ENCODE data around the gene SOAT2. TPM values are rescaled to one million over a fixed set of nuclear protein-coding genes. Genes with fewer than 3 reads are reported as not detected.
"Not testable (repeated sequence)": the region's sequence is repeated elsewhere in the genome, so short reads cannot be mapped to it uniquely, and the experiment has no call there.

Gene SOAT2
- total and polyA plus RNA-seq, 4 experiments from 2014 or later: 0.20 to 0.85 (median 0.34) TPM

GRCh38 chr12:53105712-53106439, 2.6 kb downstream of the SOAT2 start:
- CTCF ChIA-PET (ENCODE audit: partially characterized antibody): interaction anchor here (1.7 kb wide), 1 partner anchor 40 kb away, joined by 9 read pairs; no protein-coding TSS in a partner anchor
- H3K4me3 ChIP-seq (ENCODE audit: low read length in 2 of 2): no peak overlapping the region
- peaks cover 19 to 43% (median 29%) of the 10 kb centered on the region in 4 donors for H3K4me1 Mint-ChIP-seq
- H3K36me3 ChIP-seq (ENCODE audit: insufficient read depth, low read length): no peaks in the 10 kb centered on the region
- POLR2A ChIA-PET (ENCODE audit: partially characterized antibody): interaction anchor here (1.6 kb wide), 1 partner anchor 27 kb away, joined by 4 read pairs; the partner anchor contains the start of gene SPRYD3
- no peaks in the 10 kb centered on the region for H3K27me3 ChIP-seq (ENCODE audit: insufficient read depth, low read length)
- H3K9me3 ChIP-seq (ENCODE audit: control insufficient read depth in 1 of 2, low read length in 2 of 2): no peaks in the 10 kb centered on the region
- H3K27ac Mint-ChIP-seq: peak overlapping the region in 3 of 7 donors; percentile 18 to 81 (median 78)
- no peak overlapping the region for H3K27ac ChIP-seq (ENCODE audit: low read depth, low read length)
- no peak for DNase-seq
- H3K9me3 Mint-ChIP-seq: no peaks in the 10 kb centered on the region
- H3K4me1 ChIP-seq (ENCODE audit: insufficient read depth, low read length): peaks cover 32% of the 10 kb centered on the region
- intact Hi-C loops (cut with micrococcal nuclease): no loop called here
- peak overlapping the region in 1 of 8 donors; percentile 13 for H3K4me3 Mint-ChIP-seq
- H3K27me3 Mint-ChIP-seq: no peaks in the 10 kb centered on the region
- peaks cover 0 to 2% of the 10 kb centered on the region in 2 donors for H3K36me3 Mint-ChIP-seq

- Mint-ChIP-seq H3K4me1 (peaks cover 19 to 34% (median 27%) of the 10 kb centered on the region in 4 donors), H3K27me3 (no peaks in the 10 kb centered on the region), H3K36me3 (peaks cover 0 to 2% of the 10 kb centered on the region in 2 donors), H3K4me3 (no peak overlapping the region), H3K27ac (no peak overlapping the region), H3K9me3 (no peaks in the 10 kb centered on the region)
- Histone ChIP-seq H3K9me3 (ENCODE audit: control insufficient read depth in 1 of 2, low read length in 2 of 2) (no peaks in the 10 kb centered on the region), H3K36me3 (ENCODE audit: insufficient read depth, low read length) (no peaks in the 10 kb centered on the region), H3K27me3 (ENCODE audit: insufficient read depth, low read length) (no peaks in the 10 kb centered on the region), H3K27ac (ENCODE audit: low read depth, low read length) (no peak overlapping the region), H3K4me1 (ENCODE audit: insufficient read depth, low read length) (peaks cover 29% of the 10 kb centered on the region), H3K4me3 (ENCODE audit: low read length in 2 of 2) (no peak overlapping the region)
- ChIA-PET CTCF (ENCODE audit: partially characterized antibody) (no interaction called here), POLR2A (ENCODE audit: partially characterized antibody) (no interaction called here)
- intact Hi-C loops (cut with micrococcal nuclease): no loop called here
- no peak for DNase-seq
These were observed 3.8 kb downstream of the SOAT2 start for GRCh38 chr12:53107122-53107521.

GRCh38 chr12:53112431-53112830, 9.1 kb downstream of the SOAT2 start:
- not testable (repeated sequence) for H3K4me3 Mint-ChIP-seq
- ChIA-PET CTCF (ENCODE audit: partially characterized antibody) (interaction anchor here (0.7 to 1.2 kb wide), 3 partner anchors 13 to 169 kb away, joined by 3 to 4 read pairs (median 3); no protein-coding TSS in a partner anchor), POLR2A (ENCODE audit: partially characterized antibody) (interaction anchor here (0.5 to 0.9 kb wide), 2 partner anchors 8 to 10 kb away, joined by 3 read pairs; partner anchors contain the start of gene SOAT2)

GRCh38 chr12:53113136-53113705, 9.9 kb downstream of the SOAT2 start:
- Mint-ChIP-seq H3K4me1 (no peaks in the 10 kb centered on the region), H3K27ac (no peak overlapping the region), H3K27me3 (no peaks in the 10 kb centered on the region), H3K36me3 (no peaks in the 10 kb centered on the region), H3K9me3 (no peaks in the 10 kb centered on the region), H3K4me3 (no peak overlapping the region)
- no peak overlapping the region for H3K27ac ChIP-seq (ENCODE audit: low read depth, low read length)
- H3K9me3 ChIP-seq (ENCODE audit: control insufficient read depth in 1 of 2, low read length in 2 of 2): no peaks in the 10 kb centered on the region
- H3K27me3 ChIP-seq (ENCODE audit: insufficient read depth, low read length): no peaks in the 10 kb centered on the region
- H3K36me3 ChIP-seq (ENCODE audit: insufficient read depth, low read length): no peaks in the 10 kb centered on the region
- CTCF ChIA-PET (ENCODE audit: partially characterized antibody): interaction anchor here (1.0 kb wide), 1 partner anchor 47 kb away, joined by 4 read pairs; no protein-coding TSS in a partner anchor
- POLR2A ChIA-PET (ENCODE audit: partially characterized antibody): interaction anchor here (0.5 kb wide), 1 partner anchor 9 kb away, joined by 3 read pairs; no protein-coding TSS in a partner anchor
- no peak overlapping the region for H3K4me3 ChIP-seq (ENCODE audit: low read length in 2 of 2)
- H3K4me1 ChIP-seq (ENCODE audit: insufficient read depth, low read length): no peaks in the 10 kb centered on the region
- DNase-seq: no peak
- intact Hi-C loops (cut with micrococcal nuclease): no loop called here

More at GRCh38 chr12:53112431-53112830, 9.1 kb downstream of the SOAT2 start:
- intact Hi-C loops (cut with micrococcal nuclease); DNase-seq; H3K27ac Mint-ChIP-seq; H3K27me3 Mint-ChIP-seq; H3K27ac ChIP-seq (ENCODE audit: low read depth, low read length); H3K9me3 ChIP-seq (ENCODE audit: control insufficient read depth in 1 of 2, low read length in 2 of 2); H3K4me1 Mint-ChIP-seq; H3K9me3 Mint-ChIP-seq; H3K36me3 Mint-ChIP-seq; H3K4me3 ChIP-seq (ENCODE audit: low read length in 2 of 2); H3K4me1 ChIP-seq (ENCODE audit: insufficient read depth, low read length); H3K27me3 ChIP-seq (ENCODE audit: insufficient read depth, low read length); H3K36me3 ChIP-seq (ENCODE audit: insufficient read depth, low read length): not testable (repeated sequence)

GRCh38 chr12:53113951-53114350, 10.7 kb downstream of the SOAT2 start:
- ChIA-PET POLR2A (ENCODE audit: partially characterized antibody) (no interaction called here), CTCF (ENCODE audit: partially characterized antibody) (interaction anchor here (1.0 kb wide), 1 partner anchor 48 kb away, joined by 4 read pairs; no protein-coding TSS in a partner anchor)
- Histone ChIP-seq H3K4me3 (ENCODE audit: low read length in 2 of 2) (no peak overlapping the region), H3K36me3 (ENCODE audit: insufficient read depth, low read length) (no peaks in the 10 kb centered on the region), H3K9me3 (ENCODE audit: control insufficient read depth in 1 of 2, low read length in 2 of 2) (no peaks in the 10 kb centered on the region), H3K27ac (ENCODE audit: low read depth, low read length) (no peak overlapping the region), H3K4me1 (ENCODE audit: insufficient read depth, low read length) (no peaks in the 10 kb centered on the region), H3K27me3 (ENCODE audit: insufficient read depth, low read length) (no peaks in the 10 kb centered on the region)
- Mint-ChIP-seq H3K4me3 (no peak overlapping the region), H3K4me1 (no peaks in the 10 kb centered on the region), H3K36me3 (no peaks in the 10 kb centered on the region), H3K27ac (no peak overlapping the region), H3K27me3 (no peaks in the 10 kb centered on the region), H3K9me3 (no peaks in the 10 kb centered on the region)
- intact Hi-C loops (cut with micrococcal nuclease): no loop called here
- no peak for DNase-seq

GRCh38 chr12:53115112-53115890, 12.0 kb downstream of the SOAT2 start:
- Mint-ChIP-seq H3K36me3 (no peaks in the 10 kb centered on the region), H3K27ac (no peak overlapping the region), H3K27me3 (no peaks in the 10 kb centered on the region), H3K4me1 (no peaks in the 10 kb centered on the region), H3K4me3 (no peak overlapping the region), H3K9me3 (no peaks in the 10 kb centered on the region)
- Histone ChIP-seq H3K27me3 (ENCODE audit: insufficient read depth, low read length) (no peaks in the 10 kb centered on the region), H3K36me3 (ENCODE audit: insufficient read depth, low read length) (no peaks in the 10 kb centered on the region), H3K4me3 (ENCODE audit: low read length in 2 of 2) (no peak overlapping the region), H3K27ac (ENCODE audit: low read depth, low read length) (no peak overlapping the region), H3K9me3 (ENCODE audit: control insufficient read depth in 1 of 2, low read length in 2 of 2) (no peaks in the 10 kb centered on the region), H3K4me1 (ENCODE audit: insufficient read depth, low read length) (no peaks in the 10 kb centered on the region)
- CTCF ChIA-PET (ENCODE audit: partially characterized antibody): interaction anchor here (1.1 kb wide), 1 partner anchor 48 kb away, joined by 3 read pairs; no protein-coding TSS in a partner anchor
- intact Hi-C loops (cut with micrococcal nuclease): no loop called here
- DNase-seq: no peak
- POLR2A ChIA-PET (ENCODE audit: partially characterized antibody): no interaction called here
